Breast epithelium (tissue), 4 donors: Measurements from ENCODE around the gene EFNA3. TPM values are rescaled to one million over a fixed set of nuclear protein-coding genes. Genes with fewer than 3 reads are reported as not detected.
"Not testable (repeated sequence)": the region's sequence is repeated elsewhere in the genome, so short reads cannot be mapped to it uniquely, and the experiment has no call there.

Experiments
- DNase-seq, 2 donors: peaks; one replicate each; pipeline ENCODE4 v3.0.0-alpha.2; 2019; ENCODE audit warnings: low spot score in 2 of 2
- H3K27ac ChIP-seq, 2 donors: fragments of 200-600 bp; sonication (generic) in 1 of 2; one replicate each; pipeline ENCODE4 v1.5.1; 2016 to 2019; ENCODE audit warnings: mild to moderate bottlenecking in 1 of 2
- H3K27me3 ChIP-seq, 2 donors: fragments of 200-600 bp; sonication (generic) in 1 of 2; one replicate each; pipeline versions ENCODE4 v1.5.1 to v1.6.0; 2017 to 2019; ENCODE audit warnings: control low read depth in 1 of 2, mild to moderate bottlenecking in 1 of 2
- H3K36me3 ChIP-seq: fragments of 200-600 bp; one replicate; pipeline ENCODE4 v1.5.1; 2019
- H3K4me1 ChIP-seq, 2 donors: fragments of 200-600 bp; sonication (generic); one replicate each; pipeline ENCODE4 v1.5.1; 2016 to 2019; ENCODE audit warnings: control low read depth in 1 of 2
- H3K4me3 ChIP-seq, 3 donors: fragments of 200-600 bp; sonication (generic); 1 replicate in 2 of 3; 2 replicates in 1 of 3; pipeline ENCODE4 v1.5.1; 2016 to 2019; ENCODE audit warnings: mild to moderate bottlenecking in 3 of 3, moderate library complexity in 2 of 3
- H3K9me3 ChIP-seq, 2 donors: fragments of 200-600 bp; sonication (generic) in 1 of 2; one replicate each; pipeline ENCODE4 v1.5.1; 2016 to 2019; ENCODE audit warnings: control low read depth in 1 of 2
- CTCF ChIP-seq, 3 donors: fragments of 450-650 bp; IDR thresholded peaks; one replicate each; pipeline ENCODE4 v1.5.1; 2016 to 2017; ENCODE audit warnings: antibody characterized with exemption in 3 of 3, mild to moderate bottlenecking in 3 of 3, moderate library complexity in 3 of 3
- POLR2A ChIP-seq: fragments of 450-650 bp; IDR thresholded peaks from one replicate; pipeline ENCODE4 v1.6.1; 2016; ENCODE audit warnings: antibody characterized with exemption, mild to moderate bottlenecking, moderate library complexity
- POLR2AphosphoS5 ChIP-seq, 3 donors: sonication (generic); formaldehyde crosslinking; IDR thresholded peaks; one replicate each; pipeline ENCODE4 v1.6.1; 2017; ENCODE audit warnings: antibody characterized with exemption in 3 of 3
- intact Hi-C: fragments of 100-400 bp; cut with DNase I; formaldehyde crosslinking; loops from one replicate; pipeline ENCODE4 v1.15.1; 2023; ENCODE audit warnings: low total_unique reads
- total RNA-seq, 3 donors: library from RNA; depleted of rRNA; stranded (reverse); fragments of >200 nt; gene quantifications; one replicate each; pipeline ENCODE4 v1.1.0, GENCODE V29; 2016

EFNA3 gene
- total RNA-seq, 3 donors from 2014 or later: 1.6 to 7.2 (median 6.6) TPM

- Histone ChIP-seq H3K36me3 (no peaks in the 10 kb centered on the region), H3K27ac (no peak overlapping the region), H3K27me3 (no peaks in the 10 kb centered on the region), H3K9me3 (no peaks in the 10 kb centered on the region), H3K4me1 (no peaks in the 10 kb centered on the region), H3K4me3 (no peak overlapping the region)
- no peak for DNase-seq
- TF ChIP-seq CTCF (IDR thresholded peaks at IDR 0.05) (no peak), POLR2A (no peak), POLR2AphosphoS5 (IDR thresholded peaks at IDR 0.05) (no peak)
- intact Hi-C loops: no loop called here
Observed at GRCh38 chr1:155116113-155116764, 37.6 kb downstream of the EFNA3 start.

- H3K4me3 ChIP-seq: no peak overlapping the region
- DNase-seq: no peak
- H3K27ac ChIP-seq: no peak overlapping the region
- no peak for TF ChIP-seq CTCF (IDR thresholded peaks at IDR 0.05)
- no peak for TF ChIP-seq POLR2A
- no peak for TF ChIP-seq POLR2AphosphoS5 (IDR thresholded peaks at IDR 0.05)
- no peaks in the 10 kb centered on the region for H3K9me3 ChIP-seq
- H3K36me3 ChIP-seq: no peaks in the 10 kb centered on the region
- no peaks in the 10 kb centered on the region for H3K27me3 ChIP-seq
- intact Hi-C loops: loop anchor here (1.0 kb wide), 1 partner anchor 27 kb away; no protein-coding TSS in a partner anchor
- H3K4me1 ChIP-seq: no peaks in the 10 kb centered on the region
Observed at GRCh38 chr1:155117610-155118009, 39.0 kb downstream of the EFNA3 start.

- DNase-seq: not testable (repeated sequence)
Observed at GRCh38 chr1:155118090-155118489, 39.5 kb downstream of the EFNA3 start.

GRCh38 chr1:155120253-155120652, 41.6 kb downstream of the EFNA3 start:
- Histone ChIP-seq H3K27me3 (no peaks in the 10 kb centered on the region), H3K27ac (peak overlapping the region; percentile 19 to 50), H3K4me1 (no peaks in the 10 kb centered on the region), H3K9me3 (no peaks in the 10 kb centered on the region), H3K4me3 (no peak overlapping the region), H3K36me3 (no peaks in the 10 kb centered on the region)
- intact Hi-C loops: no loop called here
- no peak for DNase-seq
- TF ChIP-seq CTCF (IDR thresholded peaks at IDR 0.05): no peak
- no peak for TF ChIP-seq POLR2AphosphoS5 (IDR thresholded peaks at IDR 0.05)
- no peak for TF ChIP-seq POLR2A

More at GRCh38 chr1:155118090-155118489, 39.5 kb downstream of the EFNA3 start:
- intact Hi-C loops: loop anchor here (1.0 kb wide), 1 partner anchor 26 kb away; no protein-coding TSS in a partner anchor
- not testable (repeated sequence) for H3K4me1 ChIP-seq, H3K27me3 ChIP-seq, H3K9me3 ChIP-seq, H3K27ac ChIP-seq, H3K4me3 ChIP-seq, H3K36me3 ChIP-seq

- Histone ChIP-seq H3K4me3 (no peak overlapping the region), H3K9me3 (no peaks in the 10 kb centered on the region), H3K27me3 (no peaks in the 10 kb centered on the region), H3K36me3 (no peaks in the 10 kb centered on the region), H3K4me1 (peaks cover 3 to 8% of the 10 kb centered on the region in 2 donors), H3K27ac (no peak overlapping the region)
- TF ChIP-seq CTCF (IDR thresholded peaks at IDR 0.05) (no peak), POLR2A (no peak), POLR2AphosphoS5 (IDR thresholded peaks at IDR 0.05) (no peak)
- intact Hi-C loops: no loop called here
- DNase-seq: no peak
Observed at GRCh38 chr1:155121249-155121648, 42.6 kb downstream of the EFNA3 start.
